HL-60 (cell line): ENCODE data around the gene PTPRK.

Experiments
- DNase-seq, 2 experiments: peaks; one replicate each; pipeline ENCODE4 v3.0.0-alpha.2; 2010 to 2020; ENCODE audit warnings: low read depth in 1 of 2, low spot score in 1 of 2
- H3K27ac ChIP-seq: fragments of 250-450 bp; sonication (Bioruptor Pico); replicated peaks from 2 replicates; pipeline ENCODE4 v1.5.1; 2020; ENCODE audit warnings: mild to moderate bottlenecking, moderate library complexity
- H3K27me3 ChIP-seq: fragments of 250-450 bp; sonication (Bioruptor Pico); 2 replicates; pipeline ENCODE4 v1.5.1; 2021; ENCODE audit warnings: mild to moderate bottlenecking, moderate library complexity; ENCODE audit not compliant: insufficient read depth, poor library complexity, severe bottlenecking
- H3K4me3 ChIP-seq: replicated peaks from 2 replicates; pipeline ENCODE4 v1.5.1; 2011; ENCODE audit warnings: mild to moderate bottlenecking, control low read depth, low read length; ENCODE audit not compliant: insufficient read depth
- CTCF ChIP-seq: IDR thresholded peaks from one replicate; pipeline ENCODE4 v1.5.1; 2011; ENCODE audit warnings: low read length, control low read depth, inconsistent platforms; ENCODE audit not compliant: insufficient read depth
- GABPA ChIP-seq: IDR thresholded peaks from 2 replicates; pipeline ENCODE4 v1.6.1; 2012; ENCODE audit warnings: low read depth
- POLR2AphosphoS5 ChIP-seq: IDR thresholded peaks from 2 replicates; pipeline ENCODE4 v1.6.1; 2012; ENCODE audit warnings: low read depth
- REST ChIP-seq: IDR thresholded peaks from 2 replicates; pipeline ENCODE4 v1.6.1; 2012; ENCODE audit warnings: low read depth; ENCODE audit not compliant: insufficient replicate concordance
- SPI1 ChIP-seq: IDR thresholded peaks from 2 replicates; pipeline ENCODE4 v1.6.1; 2012; ENCODE audit warnings: low read depth, mild to moderate bottlenecking, borderline replicate concordance

The PTPRK gene

GRCh38 chr6:128515550-128516513 is 4.6 kb downstream of the PTPRK start:
- peaks cover 36% of the 10 kb centered on the region for H3K27me3 ChIP-seq
- TF ChIP-seq GABPA (no peak), SPI1 (no peak), POLR2AphosphoS5 (no peak), REST (no peak), CTCF (no peak)
- H3K27ac ChIP-seq = no peak overlapping the region
- no peak overlapping the region for H3K4me3 ChIP-seq
- no peak for DNase-seq

- peaks cover 18% of the 10 kb centered on the region for H3K27me3 ChIP-seq
- no peak overlapping the region for H3K27ac ChIP-seq
- no peak for DNase-seq
- no peak overlapping the region for H3K4me3 ChIP-seq
- TF ChIP-seq POLR2AphosphoS5 = no peak
- TF ChIP-seq SPI1 = no peak
- TF ChIP-seq REST = no peak
- no peak for TF ChIP-seq CTCF
- TF ChIP-seq GABPA = no peak
Observed at GRCh38 chr6:128513878-128514277, 6.5 kb downstream of the PTPRK start.

GRCh38 chr6:128512296-128512695 is 8.1 kb downstream of the PTPRK start:
- DNase-seq = no peak
- H3K4me3 ChIP-seq = no peak overlapping the region
- TF ChIP-seq REST (no peak), POLR2AphosphoS5 (no peak), CTCF (no peak), GABPA (no peak), SPI1 (no peak)
- peaks cover 4% of the 10 kb centered on the region for H3K27me3 ChIP-seq
- no peak overlapping the region for H3K27ac ChIP-seq
